Left ventricle myocardium inferior (tissue), 1 donor: ENCODE data around the gene VASH1. TPM values are rescaled to one million over a fixed set of nuclear protein-coding genes. Genes with fewer than 3 reads are reported as not detected.

Experiments
- DNase-seq: peaks from one replicate; pipeline ENCODE4 v3.0.0-alpha.2; 2020
- H3K27ac ChIP-seq: fragments of 200-600 bp; replicated peaks from 2 replicates; pipeline ENCODE4 v1.8.0; 2021
- H3K27me3 ChIP-seq: fragments of 200-600 bp; 2 replicates; pipeline ENCODE4 v1.8.0; 2021; ENCODE audit warnings: low read depth
- H3K36me3 ChIP-seq: fragments of 200-600 bp; 2 replicates; pipeline ENCODE4 v1.8.0; 2021
- H3K4me1 ChIP-seq: fragments of 200-600 bp; 2 replicates; pipeline ENCODE4 v1.8.0; 2021
- H3K4me3 ChIP-seq: fragments of 200-600 bp; 2 replicates; pipeline ENCODE4 v1.8.0; 2021; ENCODE audit warnings: mild to moderate bottlenecking, moderate library complexity
- H3K9me3 ChIP-seq: fragments of 200-600 bp; replicated peaks from 2 replicates; pipeline ENCODE4 v1.8.0; 2021
- intact Hi-C: fragments of 100-400 bp; cut with micrococcal nuclease; formaldehyde crosslinking; loops from one replicate; pipeline ENCODE4 v1.11.0; 2022
- total RNA-seq: library from RNA; stranded (reverse); fragmentation: NEBNext Ultra II Directional; extraction: Animal tissue kit (Norgen Biotek cat#: 25700); gene quantifications from one replicate; pipeline ENCODE4 v1.2.1, GENCODE V29; 2021
- TF ChIP-seq, protein P1 (sequence below): fragments of 200-600 bp; IDR thresholded peaks from 2 replicates; pipeline ENCODE4 v1.8.0; 2021; ENCODE audit warnings: antibody characterized with exemption, mild to moderate bottlenecking, borderline replicate concordance
- donor health status: DM: no; HTN: yes; CAD: no; lungs with severe emphysema.

Gene VASH1
- total RNA-seq, 1 donor from 2014 or later: 12.4 TPM

- Histone ChIP-seq H3K27me3 (no peaks in the 10 kb centered on the region), H3K9me3 (no peaks in the 10 kb centered on the region), H3K4me1 (peaks cover 68% of the 10 kb centered on the region), H3K27ac (peak overlapping the region; percentile 31), H3K4me3 (no peak overlapping the region), H3K36me3 (peaks cover 14% of the 10 kb centered on the region)
- intact Hi-C loops: no loop called here
- TF ChIP-seq, protein P1, sequence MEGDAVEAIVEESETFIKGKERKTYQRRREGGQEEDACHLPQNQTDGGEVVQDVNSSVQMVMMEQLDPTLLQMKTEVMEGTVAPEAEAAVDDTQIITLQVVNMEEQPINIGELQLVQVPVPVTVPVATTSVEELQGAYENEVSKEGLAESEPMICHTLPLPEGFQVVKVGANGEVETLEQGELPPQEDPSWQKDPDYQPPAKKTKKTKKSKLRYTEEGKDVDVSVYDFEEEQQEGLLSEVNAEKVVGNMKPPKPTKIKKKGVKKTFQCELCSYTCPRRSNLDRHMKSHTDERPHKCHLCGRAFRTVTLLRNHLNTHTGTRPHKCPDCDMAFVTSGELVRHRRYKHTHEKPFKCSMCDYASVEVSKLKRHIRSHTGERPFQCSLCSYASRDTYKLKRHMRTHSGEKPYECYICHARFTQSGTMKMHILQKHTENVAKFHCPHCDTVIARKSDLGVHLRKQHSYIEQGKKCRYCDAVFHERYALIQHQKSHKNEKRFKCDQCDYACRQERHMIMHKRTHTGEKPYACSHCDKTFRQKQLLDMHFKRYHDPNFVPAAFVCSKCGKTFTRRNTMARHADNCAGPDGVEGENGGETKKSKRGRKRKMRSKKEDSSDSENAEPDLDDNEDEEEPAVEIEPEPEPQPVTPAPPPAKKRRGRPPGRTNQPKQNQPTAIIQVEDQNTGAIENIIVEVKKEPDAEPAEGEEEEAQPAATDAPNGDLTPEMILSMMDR: no peak
- no peak for DNase-seq
These were observed 9.5 kb downstream of the VASH1 start for GRCh38 chr14:76770521-76771436.

DNA sequence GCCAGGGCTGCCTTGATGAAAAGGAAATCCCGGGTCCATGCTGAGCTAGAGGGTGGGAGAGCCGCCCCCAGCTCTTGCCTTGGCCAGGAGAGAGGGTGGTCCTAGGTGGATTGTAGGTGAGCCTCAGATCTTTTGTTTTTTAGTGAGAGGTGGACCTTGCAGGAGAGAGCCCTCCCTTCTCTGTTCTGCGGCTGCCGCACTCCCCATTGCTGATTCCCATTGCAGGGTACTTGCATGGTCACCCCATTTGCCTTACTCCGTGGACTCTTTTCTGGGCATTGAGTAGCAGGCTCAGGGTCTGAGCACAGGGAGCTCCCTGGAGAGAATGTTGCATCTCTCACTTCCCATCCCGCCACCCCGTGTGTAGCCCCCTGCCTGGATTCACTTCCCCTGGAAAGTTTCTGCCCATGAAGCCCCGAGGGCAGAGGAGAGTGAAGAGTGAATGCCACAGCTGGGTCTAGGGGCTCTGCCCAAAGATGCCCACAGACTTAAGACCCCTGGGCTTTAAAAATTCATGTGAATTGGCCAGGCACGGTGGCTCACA is 10.2 kb downstream of the VASH1 start:
- no peaks in the 10 kb centered on the region for H3K9me3 ChIP-seq
- no peaks in the 10 kb centered on the region for H3K27me3 ChIP-seq
- H3K36me3 ChIP-seq: peaks cover 12% of the 10 kb centered on the region
- H3K4me1 ChIP-seq: peaks cover 73% of the 10 kb centered on the region
- TF ChIP-seq, protein P1: no peak
- H3K4me3 ChIP-seq: no peak overlapping the region
- intact Hi-C loops: no loop called here
- DNase-seq: no peak
- H3K27ac ChIP-seq: peak overlapping the region; percentile 31

DNA sequence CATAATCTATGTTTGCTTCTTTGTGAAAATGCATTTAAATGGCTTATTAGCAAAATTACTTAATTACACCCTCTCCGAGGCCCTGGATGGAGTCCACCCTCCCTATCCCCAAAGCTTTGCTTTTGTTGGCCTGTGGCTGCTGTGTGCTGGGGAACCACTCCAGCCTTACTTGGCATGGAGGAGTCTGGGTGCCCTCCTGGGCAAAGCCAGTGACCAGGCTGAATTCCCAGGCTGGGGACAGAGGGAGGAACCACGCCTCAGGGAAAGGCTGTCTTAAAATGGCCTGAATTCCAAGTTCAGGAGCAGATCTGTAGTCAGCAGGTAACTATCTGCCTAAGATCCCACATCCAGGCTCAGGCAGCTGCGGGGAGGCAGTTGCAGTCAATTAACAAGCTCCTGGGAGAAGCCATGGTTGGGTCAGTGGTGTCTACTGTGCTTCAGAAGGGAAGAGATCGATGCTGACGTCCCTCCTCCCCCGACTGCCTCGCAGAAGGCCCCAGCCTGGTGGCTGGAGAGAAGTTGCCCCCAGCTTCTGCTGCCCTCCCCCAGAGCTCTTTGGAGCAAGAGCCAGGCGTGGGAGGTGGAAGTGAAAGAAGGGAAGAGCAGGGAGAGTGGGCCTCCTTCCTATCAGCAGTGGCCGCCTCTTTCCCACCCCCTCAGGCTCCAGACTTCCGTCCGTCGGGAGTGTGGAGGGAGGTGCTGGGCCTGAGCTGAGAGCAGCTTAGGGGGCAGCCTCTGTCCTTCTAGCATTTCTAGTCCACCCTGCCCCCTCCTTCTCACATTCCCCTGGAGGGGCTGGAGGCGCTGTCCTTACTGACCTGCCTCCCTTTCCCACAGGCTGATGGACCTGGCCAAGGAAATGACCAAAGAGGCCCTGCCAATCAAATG is 11.3 kb downstream of the VASH1 start:
- Histone ChIP-seq H3K36me3 (peaks cover 11% of the 10 kb centered on the region), H3K4me3 (no peak overlapping the region), H3K9me3 (no peaks in the 10 kb centered on the region), H3K27me3 (no peaks in the 10 kb centered on the region), H3K4me1 (peaks cover 78% of the 10 kb centered on the region), H3K27ac (peak overlapping the region; percentile 81)
- DNase-seq: peak; percentile 60
- TF ChIP-seq, protein P1: no peak
- intact Hi-C loops: no loop called here

- TF ChIP-seq, protein P1: no peak
- H3K27me3 ChIP-seq: no peaks in the 10 kb centered on the region
- no peak overlapping the region for H3K4me3 ChIP-seq
- peaks cover 14% of the 10 kb centered on the region for H3K36me3 ChIP-seq
- intact Hi-C loops: no loop called here
- DNase-seq: peak; percentile 66
- no peaks in the 10 kb centered on the region for H3K9me3 ChIP-seq
- peaks cover 77% of the 10 kb centered on the region for H3K4me1 ChIP-seq
- H3K27ac ChIP-seq: peak overlapping the region; percentile 81
These were observed 12.1 kb downstream of the VASH1 start for GRCh38 chr14:76773188-76773885.
